GM20000 (cell line): ENCODE data around the gene DACH1.

ENCODE experiments used
- DNase-seq: peaks from one replicate; pipeline ENCODE4 v3.0.0; 2012; ENCODE audit warnings: low spot score
- CTCF ChIP-seq: IDR thresholded peaks from 2 replicates; pipeline ENCODE4 v1.5.1; 2012; ENCODE audit warnings: mild to moderate bottlenecking, control low read depth; ENCODE audit errors: extremely low read depth, missing control alignments

The DACH1 gene

GRCh38 chr13:71613066-71613745 is 253.8 kb downstream of the DACH1 start:
- no peak for DNase-seq
- no peak for TF ChIP-seq CTCF

- DNase-seq, result no peak
- no peak for TF ChIP-seq CTCF
These were observed 255.7 kb downstream of the DACH1 start for GRCh38 chr13:71611292-71611691.

- DNase-seq, result no peak
- TF ChIP-seq CTCF, result no peak
These were observed 256.1 kb downstream of the DACH1 start for GRCh38 chr13:71610876-71611275.

- TF ChIP-seq CTCF, result no peak
- no peak for DNase-seq
These were observed 257.7 kb downstream of the DACH1 start for GRCh38 chr13:71609271-71609670.

- DNase-seq, result no peak
- TF ChIP-seq CTCF, result no peak
These were observed 259.4 kb downstream of the DACH1 start for GRCh38 chr13:71607575-71607974.

GRCh38 chr13:71606818-71607217 is 260.2 kb downstream of the DACH1 start:
- no peak for TF ChIP-seq CTCF
- DNase-seq, result no peak

- no peak for TF ChIP-seq CTCF
- no peak for DNase-seq
These were observed 261.3 kb downstream of the DACH1 start for GRCh38 chr13:71605744-71606143.
